Esophagus (tissue), 2 donors: Measurements from ENCODE around the gene RMDN2. TPM values are rescaled to one million over a fixed set of nuclear protein-coding genes. Genes with fewer than 3 reads are reported as not detected.

Experiments
- H3K27ac ChIP-seq, 2 donors: one replicate each; pipeline ENCODE4 v1.5.1; 2013; ENCODE audit warnings: low read depth in 2 of 2, mild to moderate bottlenecking in 2 of 2, inconsistent platforms in 1 of 2, low read length in 1 of 2, moderate library complexity in 1 of 2
- H3K27me3 ChIP-seq, 2 donors: one replicate each; pipeline ENCODE4 v1.6.1; 2013; ENCODE audit warnings: low read length in 2 of 2, control low read depth in 1 of 2, mild to moderate bottlenecking in 1 of 2; ENCODE audit not compliant: insufficient read depth in 2 of 2, control insufficient read depth in 1 of 2
- H3K36me3 ChIP-seq, 2 donors: one replicate each; pipeline ENCODE4 v1.6.1; 2013; ENCODE audit warnings: low read length in 1 of 2; ENCODE audit not compliant: control insufficient read depth in 2 of 2, insufficient read depth in 2 of 2
- H3K4me1 ChIP-seq, 2 donors: one replicate each; pipeline ENCODE4 v1.6.1; 2013; ENCODE audit warnings: low read length in 1 of 2; ENCODE audit not compliant: control insufficient read depth in 2 of 2, insufficient read depth in 2 of 2
- H3K4me3 ChIP-seq, 2 donors: one replicate each; pipeline ENCODE4 v1.5.1; 2013; ENCODE audit warnings: low read length in 2 of 2, mild to moderate bottlenecking in 2 of 2, low read depth in 1 of 2, moderate library complexity in 1 of 2
- H3K9me3 ChIP-seq, 2 donors: one replicate each; pipeline ENCODE4 v1.6.1; 2013; ENCODE audit warnings: mild to moderate bottlenecking in 2 of 2, low read depth in 1 of 2, low read length in 1 of 2, moderate library complexity in 1 of 2; ENCODE audit not compliant: control insufficient read depth in 2 of 2, insufficient read depth in 1 of 2
- whole genome bisulfite sequencing, 2 donors: extraction: QIAGEN DNeasy Blood & Tissue Kit; methylation state at CpG; one replicate each; pipeline ENCODE4 v1.1.7; 2013; 5-methylcytosine and 5-hydroxymethylcytosine counted together
- polyA plus RNA-seq, 2 donors: library from polyadenylated mRNA; stranded (reverse); fragments of 200-250 nt; gene quantifications; one replicate each; pipeline ENCODE4 v1.2.3, GENCODE V29; 2013
- donor health status: healthy with polysubstance abuse.
- donor health status: Bipolar disorder and iron deficiency.

RMDN2 gene
- polyA plus RNA-seq, 2 donors = 2.3 to 3.5 TPM

- WGBS, 2 donors = 62 to 75% methylated on average over 9 of the region's 9 CpGs
Measured at GRCh38 chr2:38039121-38039910, 114.2 kb downstream of the RMDN2 start.

DNA sequence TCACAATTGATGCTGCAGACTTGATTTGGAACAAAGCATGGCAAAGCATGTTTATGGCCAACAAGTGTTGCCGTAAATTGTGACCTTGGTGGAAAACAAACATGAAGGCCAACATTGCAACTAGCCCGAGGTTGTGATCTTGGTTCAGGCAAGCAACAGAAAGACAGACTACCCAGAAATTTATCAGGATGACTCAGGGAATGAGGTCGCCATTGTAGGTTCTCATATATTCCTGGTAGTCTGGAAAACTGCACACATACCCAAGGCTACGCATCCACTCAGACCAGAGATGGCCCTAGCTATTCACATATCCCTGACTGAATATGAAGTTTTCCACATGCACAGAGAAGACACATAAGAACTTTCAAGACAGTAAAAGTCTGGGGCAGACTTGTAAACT is 120.7 kb downstream of the RMDN2 start:
- no peaks in the 10 kb centered on the region for H3K4me1 ChIP-seq
- H3K27ac ChIP-seq = no peak overlapping the region
- H3K27me3 ChIP-seq = no peaks in the 10 kb centered on the region
- H3K4me3 ChIP-seq = no peak overlapping the region
- 88 to 91% methylated on average over 4 of the region's 4 CpGs for WGBS, 2 donors
- no peaks in the 10 kb centered on the region for H3K36me3 ChIP-seq
- H3K9me3 ChIP-seq = no peaks in the 10 kb centered on the region

More at GRCh38 chr2:38039121-38039910, 114.2 kb downstream of the RMDN2 start:
- Histone ChIP-seq H3K4me3 (no peak overlapping the region), H3K27ac (no peak overlapping the region), H3K27me3 (peaks cover 0 to 4% of the 10 kb centered on the region in 2 donors), H3K4me1 (peaks cover 0 to 3% of the 10 kb centered on the region in 2 donors), H3K36me3 (no peaks in the 10 kb centered on the region), H3K9me3 (no peaks in the 10 kb centered on the region)

DNA sequence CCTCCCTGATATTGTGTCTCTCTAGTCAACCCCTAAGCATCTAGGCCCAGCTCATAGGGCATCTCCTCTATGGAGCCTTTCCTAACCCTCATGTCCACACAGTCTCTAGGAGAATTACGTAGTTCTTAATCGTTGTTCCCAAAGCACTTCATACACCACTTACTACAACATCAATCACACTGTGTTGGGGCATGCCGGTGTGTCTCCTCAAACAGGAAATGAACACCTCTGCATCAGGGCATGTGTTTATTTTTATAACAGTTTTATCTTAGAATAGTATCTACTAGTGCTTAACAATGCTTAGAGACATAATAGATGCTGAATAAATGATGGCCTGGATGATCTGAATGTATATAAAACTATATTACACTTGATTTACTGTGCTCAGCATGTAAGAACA is 131.1 kb downstream of the RMDN2 start:
- Histone ChIP-seq H3K36me3 (no peaks in the 10 kb centered on the region), H3K4me3 (no peak overlapping the region), H3K27ac (no peak overlapping the region), H3K27me3 (no peaks in the 10 kb centered on the region), H3K4me1 (no peaks in the 10 kb centered on the region), H3K9me3 (no peaks in the 10 kb centered on the region)
- WGBS, 2 donors = 43 to 51% methylated on average over 3 of the region's 3 CpGs

GRCh38 chr2:38057651-38058410 is 132.7 kb downstream of the RMDN2 start:
- no peaks in the 10 kb centered on the region for H3K9me3 ChIP-seq
- H3K4me1 ChIP-seq = no peaks in the 10 kb centered on the region
- H3K36me3 ChIP-seq = no peaks in the 10 kb centered on the region
- H3K27ac ChIP-seq = no peak overlapping the region
- H3K4me3 ChIP-seq = no peak overlapping the region
- H3K27me3 ChIP-seq = no peaks in the 10 kb centered on the region
- WGBS, 2 donors = 59 to 67% methylated on average over 3 of the region's 3 CpGs

DNA sequence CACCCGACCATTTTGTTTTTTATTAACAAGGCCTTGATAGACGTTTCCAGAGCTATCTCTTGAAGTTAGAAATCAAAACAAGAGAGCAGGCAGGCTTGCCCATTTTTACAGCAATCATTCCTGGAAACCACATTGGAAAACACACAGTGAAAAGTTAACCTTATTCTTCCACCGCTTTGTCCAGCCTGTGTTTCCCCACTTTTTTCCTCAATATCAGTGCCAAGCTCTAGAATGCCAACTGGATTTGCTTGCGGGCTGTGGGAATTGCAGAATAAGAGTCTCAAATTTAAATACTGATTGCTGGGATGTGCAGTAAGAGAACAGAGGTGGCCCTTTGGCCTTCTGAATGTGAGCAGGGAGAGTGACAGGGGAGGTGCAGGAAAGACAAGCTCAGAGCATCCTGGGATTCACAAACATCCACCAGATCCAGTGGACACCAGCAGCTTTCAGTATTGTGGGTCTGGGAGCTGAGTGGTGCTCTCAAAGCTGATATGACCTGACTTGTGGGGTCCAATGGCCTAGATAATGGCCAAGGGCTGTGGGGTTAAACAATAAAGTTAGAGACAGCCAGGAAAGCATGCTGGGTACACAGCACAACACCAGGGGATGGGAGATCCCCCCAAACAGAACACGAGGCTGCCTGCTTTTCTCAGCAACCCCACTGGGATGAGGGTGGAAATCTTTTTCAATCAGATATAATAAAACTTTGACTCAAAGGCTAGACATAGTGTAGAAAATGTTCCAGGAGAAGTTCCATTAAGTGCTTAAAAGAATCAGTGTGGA is 135.3 kb downstream of the RMDN2 start:
- Histone ChIP-seq H3K4me3 (no peak overlapping the region), H3K27me3 (no peaks in the 10 kb centered on the region), H3K36me3 (no peaks in the 10 kb centered on the region), H3K4me1 (no peaks in the 10 kb centered on the region), H3K27ac (no peak overlapping the region), H3K9me3 (no peaks in the 10 kb centered on the region)
- WGBS, 2 donors = 82 to 83% methylated on average over 5 of the region's 5 CpGs

- no peaks in the 10 kb centered on the region for H3K36me3 ChIP-seq
- H3K4me3 ChIP-seq = no peak overlapping the region
- no peaks in the 10 kb centered on the region for H3K9me3 ChIP-seq
- 78 to 86% methylated on average over 5 of the region's 5 CpGs for WGBS, 2 donors
- no peaks in the 10 kb centered on the region for H3K4me1 ChIP-seq
- no peaks in the 10 kb centered on the region for H3K27me3 ChIP-seq
- H3K27ac ChIP-seq = no peak overlapping the region
Measured at GRCh38 chr2:38064801-38065501, 139.9 kb downstream of the RMDN2 start.

DNA sequence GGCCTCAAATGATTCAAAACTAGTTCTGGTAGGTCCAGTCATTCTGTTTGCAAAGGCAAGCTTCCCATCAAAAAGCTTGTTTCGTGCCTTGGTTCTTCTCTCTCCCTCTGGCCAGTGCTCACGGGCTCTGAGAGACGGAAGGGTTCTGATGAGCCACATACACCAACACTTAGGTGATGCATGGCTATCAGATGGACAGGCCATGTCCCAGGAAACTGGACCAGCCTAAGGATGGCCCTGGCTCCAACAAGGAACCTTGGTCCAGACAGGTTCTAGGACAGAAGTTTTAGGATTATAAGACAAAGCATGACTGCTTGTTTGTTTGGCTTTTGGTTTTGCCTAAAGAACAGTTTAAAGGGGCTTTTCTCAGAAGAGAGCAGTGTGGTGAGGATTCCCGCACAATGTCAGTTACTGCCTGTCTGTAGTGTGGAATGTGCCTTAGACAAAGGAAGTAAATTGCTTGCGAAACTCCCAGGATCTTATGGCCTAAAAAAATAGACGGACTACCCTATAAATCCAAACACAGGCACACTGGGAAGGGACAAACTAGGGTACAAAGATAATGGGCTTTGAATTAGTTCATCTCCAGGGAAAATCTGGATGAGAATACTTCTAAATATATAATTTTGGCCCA is 140.5 kb downstream of the RMDN2 start:
- 89 to 91% methylated on average over 6 of the region's 6 CpGs for WGBS, 2 donors
- Histone ChIP-seq H3K27ac (no peak overlapping the region), H3K36me3 (no peaks in the 10 kb centered on the region), H3K9me3 (no peaks in the 10 kb centered on the region), H3K4me1 (no peaks in the 10 kb centered on the region), H3K4me3 (no peak overlapping the region), H3K27me3 (no peaks in the 10 kb centered on the region)

GRCh38 chr2:38066421-38067115 is 141.5 kb downstream of the RMDN2 start:
- Histone ChIP-seq H3K4me3 (no peak overlapping the region), H3K36me3 (no peaks in the 10 kb centered on the region), H3K4me1 (no peaks in the 10 kb centered on the region), H3K27me3 (no peaks in the 10 kb centered on the region), H3K27ac (no peak overlapping the region), H3K9me3 (no peaks in the 10 kb centered on the region)
- 78 to 81% methylated on average over 6 of the region's 6 CpGs for WGBS, 2 donors
